Natural killer cell treated with Interleukin-12 subunit alpha and Interleukin-12 subunit beta and Interleukin-15 and Interleukin-18, amount 100 ng/mL, for 72 hours (primary cell): ENCODE data around the gene TRIM9. TPM values are rescaled to one million over a fixed set of nuclear protein-coding genes. Genes with fewer than 3 reads are reported as not detected.
"Not testable (repeated sequence)": the region's sequence is repeated elsewhere in the genome, so short reads cannot be mapped to it uniquely, and the experiment has no call there.

Experiments used
- ATAC-seq, 2 donors: fragments of 150-1000 bp; cut with Tn5 transposase in 1 of 2; sonication (Bioruptor Pico), chemical (Tn5 transposase) in 1 of 2; 2 replicates each; pipeline ENCODE4 v1.10.0; 2021
- DNase-seq: peaks from one replicate; pipeline ENCODE4 v3.0.0; 2022; ENCODE audit warnings: low spot score
- H3K27ac Mint-ChIP-seq, 2 donors: 1 replicate in 1 of 2; 2 replicates in 1 of 2; pipeline ENCODE4 v1.8.0; 2022; ENCODE audit warnings: mixed read lengths in 2 of 2, mild to moderate bottlenecking in 1 of 2, moderate library complexity in 1 of 2
- H3K27me3 Mint-ChIP-seq, 2 donors: 1 replicate in 1 of 2; 2 replicates in 1 of 2; pipeline ENCODE4 v1.8.0; 2022; ENCODE audit warnings: mixed read lengths in 2 of 2
- H3K36me3 Mint-ChIP-seq: one replicate; pipeline ENCODE4 v1.8.0; 2022; ENCODE audit warnings: mixed read lengths
- H3K4me1 Mint-ChIP-seq, 2 donors: 1 replicate in 1 of 2; 2 replicates in 1 of 2; pipeline ENCODE4 v1.8.0; 2022; ENCODE audit warnings: low read depth in 2 of 2, mixed read lengths in 2 of 2, mild to moderate bottlenecking in 1 of 2
- H3K4me3 Mint-ChIP-seq: one replicate; pipeline ENCODE4 v1.8.0; 2022; ENCODE audit warnings: mixed read lengths
- H3K9me3 Mint-ChIP-seq: 2 replicates; pipeline ENCODE4 v1.8.0; 2022; ENCODE audit warnings: mixed read lengths
- total RNA-seq, 2 donors: library from RNA; stranded (reverse); gene quantifications; one replicate each; pipeline ENCODE4 v1.2.3, GENCODE V29; 2022

Gene TRIM9
- total RNA-seq, 2 donors from 2014 or later, result 0.11 to 0.24 TPM

DNA sequence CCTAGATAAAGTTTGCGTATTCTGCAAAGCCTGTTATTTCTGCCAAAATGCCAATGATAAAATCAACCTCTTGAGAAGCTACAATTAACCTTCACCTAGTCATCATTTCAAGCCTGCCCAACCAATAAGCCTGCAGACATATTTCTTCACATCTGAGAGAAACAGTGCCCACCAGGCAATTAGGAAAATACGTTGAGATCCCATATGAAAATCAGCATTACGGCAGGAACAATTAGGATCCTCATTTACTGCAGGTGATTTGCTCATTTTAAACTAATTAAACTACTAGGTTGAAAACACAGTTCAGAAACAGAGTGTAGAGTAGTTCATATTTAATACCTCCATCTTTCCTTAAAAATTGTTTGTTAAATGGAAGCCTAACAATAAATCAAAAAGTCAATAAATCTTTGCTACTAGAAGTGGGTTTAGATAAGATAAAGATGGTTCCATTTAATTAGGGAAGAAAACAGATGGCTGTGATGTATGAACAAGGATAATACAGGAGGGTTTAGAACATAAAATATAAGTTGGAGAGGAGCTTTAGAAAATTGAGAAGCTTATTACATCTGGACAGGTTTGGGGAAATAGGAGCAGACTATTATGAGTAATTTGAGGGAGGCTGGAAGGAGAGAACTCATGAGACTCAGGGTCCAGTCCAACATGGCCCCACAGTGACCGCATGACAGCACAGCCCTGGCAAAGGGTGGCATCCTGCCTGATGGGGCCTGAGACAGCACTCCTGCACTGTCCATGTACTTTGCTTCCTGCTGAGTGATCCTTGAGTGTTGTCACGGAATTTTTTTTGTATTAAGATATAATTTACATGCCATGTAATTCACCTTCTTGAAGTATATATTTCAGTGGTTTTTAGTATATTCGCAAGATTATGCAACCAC is 123.8 kb downstream of the TRIM9 start:
- ATAC-seq (no peak), DNase-seq (no peak)
- Mint-ChIP-seq H3K4me3 (no peak overlapping the region), H3K27me3 (peaks cover 5 to 8% of the 10 kb centered on the region in 2 donors), H3K36me3 (no peaks in the 10 kb centered on the region), H3K27ac (no peak overlapping the region), H3K9me3 (no peaks in the 10 kb centered on the region), H3K4me1 (no peaks in the 10 kb centered on the region)

DNA sequence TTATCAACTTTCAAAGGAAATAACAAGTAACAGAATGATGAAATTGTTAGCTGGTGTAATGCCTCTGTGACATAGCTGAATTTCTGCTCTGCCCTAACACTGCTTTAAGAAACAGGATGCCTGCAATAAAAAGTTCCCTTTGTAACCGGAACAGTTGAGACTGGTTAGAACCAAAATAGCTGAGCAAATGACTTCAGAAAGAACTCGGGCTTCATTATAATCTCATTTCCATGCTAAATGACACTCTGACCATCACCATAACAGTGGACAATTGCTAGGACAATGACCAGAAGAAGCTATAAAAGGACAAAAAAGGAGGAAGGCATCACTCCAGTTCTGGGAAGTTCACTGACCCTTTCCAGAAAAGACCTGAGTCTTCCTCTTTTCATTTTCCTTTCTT is 127.1 kb downstream of the TRIM9 start:
- peaks cover 9 to 13% of the 10 kb centered on the region in 2 donors for H3K27me3 Mint-ChIP-seq
- no peak overlapping the region for H3K4me3 Mint-ChIP-seq
- H3K4me1 Mint-ChIP-seq, result no peaks in the 10 kb centered on the region
- no peaks in the 10 kb centered on the region for H3K36me3 Mint-ChIP-seq
- H3K9me3 Mint-ChIP-seq, result no peaks in the 10 kb centered on the region
- DNase-seq, result no peak
- no peak overlapping the region for H3K27ac Mint-ChIP-seq
- no peak for ATAC-seq

DNA sequence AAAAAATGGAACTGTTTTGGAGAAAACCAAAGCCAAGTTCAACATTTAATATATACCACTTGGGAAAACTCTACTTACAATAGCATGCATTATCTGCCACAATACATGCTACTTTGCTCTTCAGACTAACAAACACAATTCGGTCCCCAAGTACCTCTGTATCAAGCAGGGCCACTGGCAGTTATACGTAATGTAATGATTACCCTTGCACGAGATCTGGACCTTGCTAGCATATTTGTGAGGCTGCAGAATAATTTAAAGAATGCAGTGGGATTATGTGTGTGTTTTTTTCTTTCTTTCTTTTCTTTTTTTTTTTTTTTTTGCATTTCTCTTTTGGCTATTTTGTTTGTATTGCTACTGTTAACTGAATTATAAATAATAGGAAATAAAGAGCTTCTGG is 127.8 kb downstream of the TRIM9 start:
- H3K4me3 Mint-ChIP-seq, result no peak overlapping the region
- peaks cover 7 to 13% of the 10 kb centered on the region in 2 donors for H3K27me3 Mint-ChIP-seq

DNA sequence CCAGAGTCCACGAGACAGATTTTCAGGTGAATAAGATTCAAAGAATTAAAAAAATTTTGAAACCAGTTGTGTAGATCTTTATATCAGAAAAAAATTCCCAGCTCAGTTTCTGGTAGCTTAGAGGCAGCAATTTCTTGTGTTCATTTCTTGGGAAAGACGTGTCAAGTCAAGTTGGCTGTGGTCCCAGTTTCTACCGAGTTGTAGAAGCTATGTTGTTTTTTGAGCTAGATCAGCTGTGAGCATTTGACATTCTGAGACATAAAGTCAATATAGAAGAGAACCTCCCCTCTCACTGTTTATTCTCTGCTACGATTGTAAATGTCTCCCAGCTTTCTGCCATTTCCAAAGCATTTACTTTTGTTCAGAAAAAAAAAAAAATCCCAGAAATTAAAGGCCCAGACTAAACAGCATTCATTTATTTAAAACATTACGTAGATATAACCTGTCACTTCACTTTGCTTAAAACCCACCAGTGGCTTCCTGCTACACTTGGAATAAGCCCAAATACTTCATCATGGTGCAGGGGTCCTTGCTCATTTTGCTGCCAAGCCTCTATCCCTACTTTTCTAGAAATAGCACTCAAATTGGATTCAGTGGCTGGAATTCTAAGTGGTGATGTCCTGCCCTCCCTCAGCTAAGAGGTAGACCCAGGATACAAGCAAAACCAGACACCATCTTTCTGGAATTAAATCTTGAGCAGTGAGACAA is 130.1 kb downstream of the TRIM9 start:
- H3K4me1 Mint-ChIP-seq, result no peaks in the 10 kb centered on the region
- ATAC-seq, result no peak
- no peak overlapping the region for H3K4me3 Mint-ChIP-seq
- DNase-seq, result no peak
- no peaks in the 10 kb centered on the region for H3K36me3 Mint-ChIP-seq
- H3K27ac Mint-ChIP-seq, result no peak overlapping the region
- peaks cover 6 to 8% of the 10 kb centered on the region in 2 donors for H3K27me3 Mint-ChIP-seq
- no peaks in the 10 kb centered on the region for H3K9me3 Mint-ChIP-seq

More for the DNA sequence above, 127.8 kb downstream of the TRIM9 start:
- H3K9me3 Mint-ChIP-seq, result no peaks in the 10 kb centered on the region
- ATAC-seq (no peak), DNase-seq (no peak)
- no peak overlapping the region for H3K27ac Mint-ChIP-seq
- no peaks in the 10 kb centered on the region for H3K4me1 Mint-ChIP-seq
- no peaks in the 10 kb centered on the region for H3K36me3 Mint-ChIP-seq

DNA sequence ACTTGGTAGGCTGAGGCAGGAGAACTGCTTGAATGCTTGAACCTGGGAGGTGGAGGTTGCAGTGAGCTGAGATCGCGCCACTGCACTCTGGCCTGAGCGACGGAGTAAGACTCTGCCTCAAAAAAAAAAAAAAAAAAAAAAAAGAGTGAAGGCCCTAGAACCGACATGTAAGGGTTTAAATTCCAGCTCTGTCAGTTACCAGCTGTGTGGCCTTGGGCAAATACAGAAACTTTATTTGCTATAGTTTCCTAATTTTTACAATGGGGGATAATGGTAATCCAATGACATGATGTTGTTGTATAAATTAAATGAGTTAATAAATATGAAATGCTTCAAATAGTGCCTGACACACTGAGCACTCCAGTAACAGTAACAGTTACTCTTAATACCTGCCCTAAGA is 131.0 kb downstream of the TRIM9 start:
- ATAC-seq, result no peak
- Mint-ChIP-seq H3K4me3 (no peak overlapping the region), H3K4me1 (no peaks in the 10 kb centered on the region), H3K9me3 (no peaks in the 10 kb centered on the region), H3K27me3 (peaks cover 6 to 8% of the 10 kb centered on the region in 2 donors), H3K36me3 (no peaks in the 10 kb centered on the region), H3K27ac (no peak overlapping the region)
- no peak for DNase-seq

DNA sequence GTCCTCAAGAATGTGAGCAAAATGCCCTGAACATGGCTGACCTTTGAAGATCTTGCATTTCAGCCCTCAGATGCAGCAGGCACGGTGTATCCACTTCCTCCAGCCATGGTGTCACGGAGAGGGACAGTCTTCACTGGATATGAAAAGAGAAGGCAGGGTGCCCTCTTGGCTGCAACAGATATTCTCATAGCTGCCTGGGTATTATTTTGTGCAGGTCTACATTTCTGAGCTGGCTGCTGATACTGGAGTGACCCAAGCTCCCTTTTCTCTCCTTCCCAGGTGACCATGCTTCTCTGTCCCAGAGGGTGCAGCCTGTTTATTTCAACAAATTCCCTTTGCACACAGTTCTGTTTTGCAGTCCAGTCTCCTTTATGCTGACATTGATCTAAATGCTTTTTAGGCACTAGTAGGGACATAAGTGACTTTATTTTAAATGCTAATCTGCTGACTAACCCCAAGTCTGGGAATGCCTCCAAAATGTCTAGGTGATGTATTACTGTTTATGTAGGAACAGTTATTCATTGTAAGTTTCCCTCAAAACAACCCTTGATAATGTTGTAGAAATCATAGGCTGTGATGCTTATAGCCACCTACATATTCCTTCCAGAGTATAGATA is 133.2 kb downstream of the TRIM9 start:
- DNase-seq (no peak), ATAC-seq (no peak)
- H3K27me3 Mint-ChIP-seq, result peaks cover 6 to 8% of the 10 kb centered on the region in 2 donors
- no peak overlapping the region for H3K27ac Mint-ChIP-seq
- no peaks in the 10 kb centered on the region for H3K36me3 Mint-ChIP-seq
- H3K9me3 Mint-ChIP-seq, result no peaks in the 10 kb centered on the region
- no peaks in the 10 kb centered on the region for H3K4me1 Mint-ChIP-seq
- H3K4me3 Mint-ChIP-seq, result no peak overlapping the region

DNA sequence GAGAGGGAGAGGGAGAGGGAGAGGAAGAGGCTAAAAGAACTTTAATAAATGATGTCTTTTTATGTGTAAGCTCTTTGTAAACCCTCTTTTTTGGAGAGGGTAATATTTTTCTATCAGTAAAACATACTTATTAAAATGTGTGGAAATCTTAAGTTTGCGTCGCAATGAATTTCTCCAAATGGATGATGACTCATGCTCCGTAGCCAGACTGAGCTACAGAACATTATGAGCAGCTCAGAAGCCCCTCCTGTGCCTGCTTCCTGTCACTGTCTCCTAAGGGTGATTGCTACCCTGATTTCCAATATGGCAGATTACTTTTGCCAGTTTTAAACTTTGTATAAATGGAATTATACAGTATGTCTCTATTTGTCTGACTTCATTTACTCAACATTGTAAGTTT is 137.6 kb downstream of the TRIM9 start:
- no peak overlapping the region for H3K27ac Mint-ChIP-seq
- no peaks in the 10 kb centered on the region for H3K9me3 Mint-ChIP-seq
- H3K36me3 Mint-ChIP-seq, result no peaks in the 10 kb centered on the region
- H3K27me3 Mint-ChIP-seq, result peaks cover 6 to 10% of the 10 kb centered on the region in 2 donors
- no peak overlapping the region for H3K4me3 Mint-ChIP-seq
- DNase-seq (no peak), ATAC-seq (no peak)
- no peaks in the 10 kb centered on the region for H3K4me1 Mint-ChIP-seq

DNA sequence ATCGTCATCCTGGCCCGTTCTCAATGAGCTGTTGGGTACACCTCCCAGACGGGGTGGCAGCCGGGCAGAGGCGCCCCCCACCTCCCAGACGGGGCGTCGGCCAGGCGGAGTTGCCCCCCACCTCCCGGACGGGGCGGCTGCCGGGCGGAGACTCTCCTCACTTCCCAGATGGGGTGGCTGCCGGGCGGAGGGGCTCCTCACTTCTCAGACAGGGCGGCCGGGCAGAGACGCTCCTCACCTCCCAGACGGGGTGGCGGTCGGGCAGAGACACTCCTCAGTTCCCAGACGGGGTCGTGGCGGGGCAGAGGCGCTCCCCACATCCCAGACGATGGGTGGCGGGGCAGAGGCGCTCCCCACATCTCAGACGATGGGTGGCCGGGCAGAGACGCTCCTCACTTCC is 138.5 kb downstream of the TRIM9 start:
- H3K4me1 Mint-ChIP-seq, H3K27ac Mint-ChIP-seq, H3K4me3 Mint-ChIP-seq, H3K9me3 Mint-ChIP-seq, H3K27me3 Mint-ChIP-seq, H3K36me3 Mint-ChIP-seq, DNase-seq, ATAC-seq: not testable (repeated sequence)

DNA sequence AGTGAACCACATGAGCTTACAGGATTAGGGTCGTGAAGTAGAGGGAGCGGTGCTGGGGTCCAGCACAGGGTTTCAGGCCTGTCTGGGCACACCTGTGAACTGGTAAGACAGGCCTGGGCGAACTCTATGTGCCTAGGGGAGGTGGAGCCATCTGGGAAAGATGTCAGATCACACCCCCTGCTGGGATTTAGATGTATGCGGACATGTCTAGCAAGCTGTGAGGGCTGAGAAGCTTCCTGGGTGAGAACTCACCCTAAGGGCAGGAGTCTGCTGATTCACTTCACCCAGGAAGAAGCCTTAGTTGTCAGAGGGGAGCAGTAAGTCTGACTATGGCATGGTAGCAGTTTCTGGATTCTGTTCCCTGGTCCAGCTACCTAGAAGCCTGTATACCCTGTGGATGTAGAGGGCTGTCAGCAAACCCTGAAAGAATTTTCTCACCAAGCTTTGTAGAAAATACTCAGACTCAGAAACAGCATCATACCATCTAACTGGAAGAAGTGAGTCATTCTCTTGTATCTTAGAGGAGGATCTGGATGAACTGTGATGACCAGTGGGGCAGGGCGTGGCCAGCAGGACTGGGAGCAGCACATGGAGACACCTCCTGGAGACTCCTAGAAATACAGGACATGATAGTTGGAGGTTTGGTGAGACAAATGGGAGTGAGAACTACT is 139.4 kb downstream of the TRIM9 start:
- Mint-ChIP-seq H3K9me3 (no peaks in the 10 kb centered on the region), H3K36me3 (no peaks in the 10 kb centered on the region), H3K27ac (no peak overlapping the region), H3K4me1 (no peaks in the 10 kb centered on the region), H3K27me3 (peaks cover 6 to 9% of the 10 kb centered on the region in 2 donors), H3K4me3 (no peak overlapping the region)
- DNase-seq, result no peak
- ATAC-seq, result peak; percentile 43 to 62

DNA sequence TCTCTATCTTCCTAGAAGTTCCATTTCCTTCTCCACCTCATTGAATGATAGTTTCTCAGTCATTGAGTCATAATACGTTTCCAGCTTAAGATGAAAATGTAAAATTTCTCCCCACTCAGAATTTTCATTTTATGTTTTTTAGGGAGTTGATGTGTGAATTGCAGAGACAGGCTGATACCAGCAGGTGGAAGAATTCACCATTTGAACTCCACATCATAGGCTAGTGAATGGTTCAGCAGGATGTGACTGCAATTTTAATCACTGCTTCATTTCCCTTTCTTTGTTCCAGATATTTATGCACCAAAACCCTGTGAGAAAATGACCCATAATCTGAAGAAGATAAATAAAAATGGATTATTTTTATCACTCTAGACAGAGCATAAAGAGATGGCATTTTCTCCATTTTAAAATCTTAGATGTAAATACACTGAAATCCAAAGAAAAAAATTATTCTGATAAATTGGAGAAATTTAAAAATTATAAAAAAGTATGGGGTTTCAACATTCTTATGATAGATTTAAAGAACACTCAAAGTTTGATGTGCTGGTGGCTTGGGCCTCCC is 140.0 kb downstream of the TRIM9 start:
- Mint-ChIP-seq H3K4me3 (no peak overlapping the region), H3K27ac (no peak overlapping the region), H3K36me3 (no peaks in the 10 kb centered on the region), H3K27me3 (peaks cover 6 to 9% of the 10 kb centered on the region in 2 donors), H3K9me3 (no peaks in the 10 kb centered on the region), H3K4me1 (no peaks in the 10 kb centered on the region)
- ATAC-seq, result no peak
- DNase-seq, result no peak

DNA sequence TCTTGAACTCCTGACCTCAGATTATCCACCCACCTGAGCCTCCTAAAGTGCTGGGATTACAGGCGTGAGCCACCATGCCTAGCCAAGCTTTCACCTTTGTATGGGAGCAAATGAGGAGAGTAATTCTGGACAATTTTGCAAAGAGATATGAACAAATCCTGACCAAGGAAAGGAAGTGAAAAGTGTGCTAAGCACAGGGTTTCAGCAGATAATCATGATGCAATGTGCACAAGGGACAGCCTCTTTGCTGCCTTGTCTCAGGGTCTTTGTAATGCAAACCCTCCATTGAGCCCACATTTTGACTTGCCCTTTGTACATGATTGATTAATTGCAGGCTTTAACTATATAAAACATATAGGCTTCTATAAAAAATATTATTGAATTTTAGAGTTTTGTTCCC is 141.4 kb downstream of the TRIM9 start:
- no peaks in the 10 kb centered on the region for H3K36me3 Mint-ChIP-seq
- no peaks in the 10 kb centered on the region for H3K9me3 Mint-ChIP-seq
- H3K27ac Mint-ChIP-seq, result no peak overlapping the region
- H3K27me3 Mint-ChIP-seq, result peaks cover 6 to 9% of the 10 kb centered on the region in 2 donors
- ATAC-seq (no peak), DNase-seq (no peak)
- no peaks in the 10 kb centered on the region for H3K4me1 Mint-ChIP-seq
- no peak overlapping the region for H3K4me3 Mint-ChIP-seq

DNA sequence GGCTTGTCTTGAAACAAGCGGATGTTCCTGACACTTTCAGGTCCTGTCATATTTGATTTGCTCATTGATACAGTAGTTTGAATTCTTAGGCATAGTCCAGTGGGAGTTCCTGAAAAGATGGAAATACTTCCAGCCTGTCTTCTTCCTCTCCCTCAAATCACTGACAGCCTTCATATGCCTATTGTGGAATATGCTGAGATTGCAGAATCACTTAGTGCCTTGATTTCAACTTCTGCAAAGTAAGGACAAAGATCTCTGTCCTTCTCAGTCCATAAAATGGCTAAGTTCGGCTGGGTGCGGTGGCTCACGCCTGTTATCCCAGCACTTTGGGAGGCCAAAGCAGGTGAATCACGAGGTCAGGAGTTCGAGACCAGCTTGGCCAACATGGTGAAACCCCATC is 143.9 kb downstream of the TRIM9 start:
- ATAC-seq (no peak), DNase-seq (no peak)
- Mint-ChIP-seq H3K36me3 (no peaks in the 10 kb centered on the region), H3K9me3 (no peaks in the 10 kb centered on the region), H3K27me3 (peaks cover 6 to 12% of the 10 kb centered on the region in 2 donors), H3K4me3 (no peak overlapping the region), H3K4me1 (no peaks in the 10 kb centered on the region), H3K27ac (no peak overlapping the region)

DNA sequence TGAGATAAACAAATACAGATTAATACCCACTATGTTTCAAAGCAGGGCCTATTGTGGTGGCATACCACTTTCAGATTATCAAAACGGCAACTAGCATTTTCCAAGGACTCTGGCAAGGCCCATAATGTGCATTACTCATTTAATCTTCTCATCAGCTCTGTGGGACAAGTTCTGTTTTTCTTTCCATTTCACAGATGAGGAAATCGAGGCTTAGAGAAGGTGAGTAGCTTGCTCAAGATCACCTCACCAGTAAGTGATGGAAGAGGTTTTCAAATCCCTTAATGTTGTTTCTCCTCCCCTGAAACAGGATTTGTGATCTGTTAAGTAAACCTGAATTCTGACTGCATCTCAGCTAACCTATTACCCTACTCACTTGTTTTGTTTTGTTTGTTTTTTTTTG is 146.7 kb downstream of the TRIM9 start:
- Mint-ChIP-seq H3K27ac (no peak overlapping the region), H3K4me1 (peaks cover 5 to 8% of the 10 kb centered on the region in 2 donors), H3K9me3 (no peaks in the 10 kb centered on the region), H3K4me3 (no peak overlapping the region), H3K36me3 (no peaks in the 10 kb centered on the region), H3K27me3 (peaks cover 14 to 21% of the 10 kb centered on the region in 2 donors)
- no peak for ATAC-seq
- DNase-seq, result no peak
